ENCODE measurements around the gene FABP1.

GRCh38 chr2:88146590-88146989 is 18.7 kb upstream of the FABP1 start:
- TF ChIP-seq CTCF (conservative IDR thresholded peaks at IDR 0.05 in 1 of 2, IDR thresholded peaks at IDR 0.05 in 1 of 2; ENCODE audit: low read depth in 1 of 2, low read length in 2 of 2): no peak
- TF ChIP-seq EZH2 (IDR thresholded peaks at IDR 0.05; ENCODE audit: low read length, missing control alignments): no peak

Measured in fibroblast of lung (primary cell).